Glomerular endothelial cell (primary cell): ENCODE measurements around the gene POFUT1. TPM values are rescaled to one million over a fixed set of nuclear protein-coding genes. Genes with fewer than 3 reads are reported as not detected.
"Not testable (repeated sequence)": the region's sequence is repeated elsewhere in the genome, so short reads cannot be mapped to it uniquely, and the experiment has no call there.

Experiments
- DNase-seq: peaks from one replicate; pipeline ENCODE4 v3.0.0-alpha.2; 2011; ENCODE audit warnings: low read depth, low spot score; ENCODE audit errors: extremely low read depth
- total RNA-seq: library from RNA; depleted of rRNA; stranded (reverse); fragments of >200 nt; gene quantifications from 2 replicates; pipeline ENCODE4 v1.2.3, GENCODE V29; 2015

Gene POFUT1
- total RNA-seq, 1 donor from 2014 or later = 48.1 TPM

- DNase-seq = no peak
Measured at GRCh38 chr20:32232326-32232886, 24.7 kb downstream of the POFUT1 start.

GRCh38 chr20:32233286-32233685 is 25.6 kb downstream of the POFUT1 start:
- DNase-seq = no peak

GRCh38 chr20:32234135-32234808 is 26.6 kb downstream of the POFUT1 start:
- DNase-seq = no peak

GRCh38 chr20:32235331-32236047 is 27.8 kb downstream of the POFUT1 start:
- DNase-seq = no peak

- no peak for DNase-seq
Measured at GRCh38 chr20:32236048-32236533, 28.4 kb downstream of the POFUT1 start.

- no peak for DNase-seq
Measured at GRCh38 chr20:32236819-32237218, 29.1 kb downstream of the POFUT1 start.

GRCh38 chr20:32237419-32237818 is 29.7 kb downstream of the POFUT1 start:
- DNase-seq = no peak

GRCh38 chr20:32238483-32239425 is 31.1 kb downstream of the POFUT1 start:
- no peak for DNase-seq

GRCh38 chr20:32240205-32240604 is 32.5 kb downstream of the POFUT1 start:
- no peak for DNase-seq

GRCh38 chr20:32241807-32242206 is 34.1 kb downstream of the POFUT1 start:
- no peak for DNase-seq

GRCh38 chr20:32244150-32244823 is 36.6 kb downstream of the POFUT1 start:
- no peak for DNase-seq

GRCh38 chr20:32244959-32245358 is 37.3 kb downstream of the POFUT1 start:
- no peak for DNase-seq

GRCh38 chr20:32246208-32246607 is 38.5 kb downstream of the POFUT1 start:
- not testable (repeated sequence) for DNase-seq

- no peak for DNase-seq
Measured at GRCh38 chr20:32248043-32248442, 40.4 kb downstream of the POFUT1 start.

- no peak for DNase-seq
Measured at GRCh38 chr20:32249030-32249738, 41.5 kb downstream of the POFUT1 start.

- no peak for DNase-seq
Measured at GRCh38 chr20:32251470-32251869, 43.8 kb downstream of the POFUT1 start.

GRCh38 chr20:32252189-32252588 is 44.5 kb downstream of the POFUT1 start:
- DNase-seq = no peak

GRCh38 chr20:32260973-32261372 is 53.3 kb downstream of the POFUT1 start:
- not testable (repeated sequence) for DNase-seq

- DNase-seq = no peak
Measured at GRCh38 chr20:32261644-32262043, 54.0 kb downstream of the POFUT1 start.
